Measurements from ENCODE around the gene TARBP1.

TARBP1 gene

GRCh38 chr1:234393190-234393589 is 85.8 kb downstream of the TARBP1 start:
- Histone ChIP-seq H3K27me3 (ENCODE audit: insufficient read depth, poor library complexity, severe bottlenecking) (no peaks in the 10 kb centered on the region), H3K27ac (replicated peaks) (no peak overlapping the region), H3K4me3 (replicated peaks; ENCODE audit: insufficient read depth, low read length) (no peak overlapping the region)
- DNase-seq (ENCODE audit: low read depth in 1 of 2, low spot score in 1 of 2) = no peak
- TF ChIP-seq GABPA (IDR thresholded peaks at IDR 0.05; ENCODE audit: low read depth) (no peak), POLR2AphosphoS5 (IDR thresholded peaks at IDR 0.05; ENCODE audit: low read depth) (no peak), REST (IDR thresholded peaks at IDR 0.05; ENCODE audit: insufficient replicate concordance, low read depth) (no peak), SPI1 (IDR thresholded peaks at IDR 0.05; ENCODE audit: borderline replicate concordance, low read depth) (no peak), CTCF (IDR thresholded peaks at IDR 0.05; ENCODE audit: insufficient read depth, low read length) (no peak)

- TF ChIP-seq SPI1 (IDR thresholded peaks at IDR 0.05; ENCODE audit: borderline replicate concordance, low read depth) (no peak), GABPA (IDR thresholded peaks at IDR 0.05; ENCODE audit: low read depth) (no peak), POLR2AphosphoS5 (IDR thresholded peaks at IDR 0.05; ENCODE audit: low read depth) (no peak), CTCF (IDR thresholded peaks at IDR 0.05; ENCODE audit: insufficient read depth, low read length) (no peak), REST (IDR thresholded peaks at IDR 0.05; ENCODE audit: insufficient replicate concordance, low read depth) (no peak)
- Histone ChIP-seq H3K4me3 (replicated peaks; ENCODE audit: insufficient read depth, low read length) (no peak overlapping the region), H3K27ac (replicated peaks) (no peak overlapping the region), H3K27me3 (ENCODE audit: insufficient read depth, poor library complexity, severe bottlenecking) (no peaks in the 10 kb centered on the region)
- no peak for DNase-seq (ENCODE audit: low read depth in 1 of 2, low spot score in 1 of 2)
Observed at GRCh38 chr1:234388094-234388493, 90.9 kb downstream of the TARBP1 start.

GRCh38 chr1:234386122-234386521 is 92.9 kb downstream of the TARBP1 start:
- DNase-seq (ENCODE audit: low read depth in 1 of 2, low spot score in 1 of 2) = no peak
- Histone ChIP-seq H3K27me3 (ENCODE audit: insufficient read depth, poor library complexity, severe bottlenecking) (no peaks in the 10 kb centered on the region), H3K27ac (replicated peaks) (no peak overlapping the region), H3K4me3 (replicated peaks; ENCODE audit: insufficient read depth, low read length) (no peak overlapping the region)
- TF ChIP-seq POLR2AphosphoS5 (IDR thresholded peaks at IDR 0.05; ENCODE audit: low read depth) (no peak), GABPA (IDR thresholded peaks at IDR 0.05; ENCODE audit: low read depth) (no peak), SPI1 (IDR thresholded peaks at IDR 0.05; ENCODE audit: borderline replicate concordance, low read depth) (no peak), CTCF (IDR thresholded peaks at IDR 0.05; ENCODE audit: insufficient read depth, low read length) (no peak), REST (IDR thresholded peaks at IDR 0.05; ENCODE audit: insufficient replicate concordance, low read depth) (no peak)

All from HL-60 (cell line).